ENCODE measurements around the gene NKX6-2. TPM values are rescaled to one million over a fixed set of nuclear protein-coding genes. Genes with fewer than 3 reads are reported as not detected.

The NKX6-2 gene
- total RNA-seq, 1 donor from 2014 or later, result 6.2 TPM

DNA sequence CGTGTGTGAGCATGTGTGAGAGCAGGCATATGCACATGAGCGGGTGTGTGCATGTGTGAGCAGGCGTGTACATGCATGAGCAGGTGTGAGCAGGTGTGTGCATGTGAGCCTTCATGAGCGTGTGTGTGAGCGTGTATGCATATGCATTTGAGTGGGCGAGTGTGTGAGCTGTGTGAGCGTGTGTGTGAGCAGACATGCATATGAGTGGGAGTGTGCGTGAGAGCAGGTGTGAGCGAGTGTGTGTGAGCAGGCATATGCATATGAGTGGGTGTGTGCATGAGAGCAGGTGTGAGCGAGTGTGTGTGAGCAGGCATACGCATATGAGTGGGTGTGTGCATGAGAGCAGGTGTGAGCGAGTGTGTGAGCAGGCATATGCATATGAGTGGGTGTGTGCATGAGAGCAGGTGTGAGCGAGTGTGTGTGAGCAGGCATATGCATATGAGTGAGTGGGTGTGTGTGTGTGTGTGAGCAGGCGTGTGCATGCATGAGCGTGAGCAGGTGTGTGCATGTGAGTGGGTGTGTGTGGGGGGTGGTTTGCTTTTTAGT is 30.7 kb downstream of the NKX6-2 start:
- Mint-ChIP-seq H3K27me3 (ENCODE audit: unreplicated experiment) (peaks cover 11% of the 10 kb centered on the region), H3K27ac (ENCODE audit: unreplicated experiment) (peak overlapping the region; percentile 35), H3K4me1 (ENCODE audit: low read depth, unreplicated experiment) (peaks cover 10% of the 10 kb centered on the region), H3K36me3 (ENCODE audit: unreplicated experiment) (peaks cover 8% of the 10 kb centered on the region), H3K9me3 (ENCODE audit: unreplicated experiment) (peaks cover 10% of the 10 kb centered on the region), H3K4me3 (ENCODE audit: unreplicated experiment) (no peak overlapping the region)
- TF ChIP-seq, protein P1, sequence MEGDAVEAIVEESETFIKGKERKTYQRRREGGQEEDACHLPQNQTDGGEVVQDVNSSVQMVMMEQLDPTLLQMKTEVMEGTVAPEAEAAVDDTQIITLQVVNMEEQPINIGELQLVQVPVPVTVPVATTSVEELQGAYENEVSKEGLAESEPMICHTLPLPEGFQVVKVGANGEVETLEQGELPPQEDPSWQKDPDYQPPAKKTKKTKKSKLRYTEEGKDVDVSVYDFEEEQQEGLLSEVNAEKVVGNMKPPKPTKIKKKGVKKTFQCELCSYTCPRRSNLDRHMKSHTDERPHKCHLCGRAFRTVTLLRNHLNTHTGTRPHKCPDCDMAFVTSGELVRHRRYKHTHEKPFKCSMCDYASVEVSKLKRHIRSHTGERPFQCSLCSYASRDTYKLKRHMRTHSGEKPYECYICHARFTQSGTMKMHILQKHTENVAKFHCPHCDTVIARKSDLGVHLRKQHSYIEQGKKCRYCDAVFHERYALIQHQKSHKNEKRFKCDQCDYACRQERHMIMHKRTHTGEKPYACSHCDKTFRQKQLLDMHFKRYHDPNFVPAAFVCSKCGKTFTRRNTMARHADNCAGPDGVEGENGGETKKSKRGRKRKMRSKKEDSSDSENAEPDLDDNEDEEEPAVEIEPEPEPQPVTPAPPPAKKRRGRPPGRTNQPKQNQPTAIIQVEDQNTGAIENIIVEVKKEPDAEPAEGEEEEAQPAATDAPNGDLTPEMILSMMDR (IDR thresholded peaks at IDR 0.05; ENCODE audit: partially characterized antibody, unreplicated experiment), result no peak
- DNase-seq, result no peak

DNA sequence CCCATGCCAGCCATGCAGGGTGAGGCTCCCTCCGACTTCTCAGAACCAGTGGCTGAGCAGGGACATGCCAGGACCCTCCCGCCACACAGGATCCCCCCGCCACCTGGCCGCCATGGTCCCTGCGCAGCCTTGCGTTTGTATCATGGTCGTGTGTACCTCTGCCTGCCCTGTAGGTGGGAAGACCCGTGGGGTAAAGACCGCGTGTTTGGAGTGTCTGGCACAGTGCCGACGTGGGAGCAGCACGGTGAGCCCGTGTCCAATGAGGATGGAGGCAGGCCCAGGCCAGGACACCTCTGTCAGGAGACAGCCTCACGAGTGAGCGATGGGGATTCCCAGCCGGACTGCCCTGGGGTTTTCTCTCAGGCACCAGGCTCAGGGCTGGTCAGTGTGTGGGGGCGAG is 31.9 kb downstream of the NKX6-2 start:
- peak overlapping the region; percentile 40 for H3K27ac Mint-ChIP-seq (ENCODE audit: unreplicated experiment)
- H3K4me3 Mint-ChIP-seq (ENCODE audit: unreplicated experiment), result no peak overlapping the region
- peaks cover 11% of the 10 kb centered on the region for H3K4me1 Mint-ChIP-seq (ENCODE audit: low read depth, unreplicated experiment)
- H3K36me3 Mint-ChIP-seq (ENCODE audit: unreplicated experiment), result peaks cover 8% of the 10 kb centered on the region
- TF ChIP-seq, protein P1 (IDR thresholded peaks at IDR 0.05; ENCODE audit: partially characterized antibody, unreplicated experiment), result no peak
- DNase-seq, result no peak
- peaks cover 14% of the 10 kb centered on the region for H3K9me3 Mint-ChIP-seq (ENCODE audit: unreplicated experiment)
- peaks cover 10% of the 10 kb centered on the region for H3K27me3 Mint-ChIP-seq (ENCODE audit: unreplicated experiment)

DNA sequence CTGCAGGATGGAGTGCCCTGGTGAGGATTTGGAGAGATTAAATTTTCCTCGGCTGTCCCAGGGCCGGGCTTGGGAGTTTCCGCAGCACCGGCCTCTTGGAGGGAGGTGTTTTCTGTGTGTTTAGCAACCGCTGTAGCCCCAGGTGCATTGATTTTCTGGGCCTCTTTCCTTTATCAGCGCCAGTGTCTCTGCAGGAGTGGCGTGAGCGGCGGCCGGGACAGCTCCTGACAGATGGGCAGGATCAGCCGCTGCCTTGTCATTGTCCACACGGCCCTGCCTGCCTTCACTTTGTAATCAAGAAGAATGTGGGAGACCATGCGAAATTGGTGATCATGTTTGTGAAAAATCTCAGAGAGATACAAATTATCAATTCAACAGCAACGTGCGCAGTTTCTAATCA is 32.4 kb downstream of the NKX6-2 start:
- H3K36me3 Mint-ChIP-seq (ENCODE audit: unreplicated experiment), result peaks cover 8% of the 10 kb centered on the region
- TF ChIP-seq, protein P1 (IDR thresholded peaks at IDR 0.05; ENCODE audit: partially characterized antibody, unreplicated experiment), result no peak
- peaks cover 14% of the 10 kb centered on the region for H3K9me3 Mint-ChIP-seq (ENCODE audit: unreplicated experiment)
- peaks cover 13% of the 10 kb centered on the region for H3K4me1 Mint-ChIP-seq (ENCODE audit: low read depth, unreplicated experiment)
- no peak overlapping the region for H3K4me3 Mint-ChIP-seq (ENCODE audit: unreplicated experiment)
- H3K27ac Mint-ChIP-seq (ENCODE audit: unreplicated experiment), result peak overlapping the region; percentile 40
- H3K27me3 Mint-ChIP-seq (ENCODE audit: unreplicated experiment), result peaks cover 12% of the 10 kb centered on the region
- DNase-seq, result peak; percentile 50

DNA sequence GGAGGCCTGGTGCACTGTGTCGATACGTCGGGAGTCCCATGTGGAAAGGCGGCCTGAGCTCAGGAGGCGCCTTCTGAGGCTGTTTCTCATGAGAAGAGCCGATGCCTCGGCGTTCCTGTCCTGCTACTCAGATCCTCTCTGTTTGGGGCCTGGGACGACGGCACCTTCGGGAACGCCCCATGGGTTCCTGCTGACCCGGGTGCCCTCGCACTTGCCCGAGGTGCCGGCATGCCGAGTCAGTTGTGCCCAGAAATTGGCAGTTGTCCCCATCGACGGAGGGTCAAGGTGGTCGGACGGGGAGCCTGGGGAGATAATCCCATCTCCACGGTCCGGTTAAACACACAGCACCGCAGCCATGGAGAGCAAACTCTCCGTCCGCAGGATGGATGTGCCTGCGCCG is 33.0 kb downstream of the NKX6-2 start:
- peaks cover 8% of the 10 kb centered on the region for H3K36me3 Mint-ChIP-seq (ENCODE audit: unreplicated experiment)
- no peak for DNase-seq
- no peak overlapping the region for H3K4me3 Mint-ChIP-seq (ENCODE audit: unreplicated experiment)
- H3K4me1 Mint-ChIP-seq (ENCODE audit: low read depth, unreplicated experiment), result peaks cover 18% of the 10 kb centered on the region
- H3K27ac Mint-ChIP-seq (ENCODE audit: unreplicated experiment), result no peak overlapping the region
- TF ChIP-seq, protein P1 (IDR thresholded peaks at IDR 0.05; ENCODE audit: partially characterized antibody, unreplicated experiment), result no peak
- H3K9me3 Mint-ChIP-seq (ENCODE audit: unreplicated experiment), result peaks cover 14% of the 10 kb centered on the region
- H3K27me3 Mint-ChIP-seq (ENCODE audit: unreplicated experiment), result peaks cover 14% of the 10 kb centered on the region

DNA sequence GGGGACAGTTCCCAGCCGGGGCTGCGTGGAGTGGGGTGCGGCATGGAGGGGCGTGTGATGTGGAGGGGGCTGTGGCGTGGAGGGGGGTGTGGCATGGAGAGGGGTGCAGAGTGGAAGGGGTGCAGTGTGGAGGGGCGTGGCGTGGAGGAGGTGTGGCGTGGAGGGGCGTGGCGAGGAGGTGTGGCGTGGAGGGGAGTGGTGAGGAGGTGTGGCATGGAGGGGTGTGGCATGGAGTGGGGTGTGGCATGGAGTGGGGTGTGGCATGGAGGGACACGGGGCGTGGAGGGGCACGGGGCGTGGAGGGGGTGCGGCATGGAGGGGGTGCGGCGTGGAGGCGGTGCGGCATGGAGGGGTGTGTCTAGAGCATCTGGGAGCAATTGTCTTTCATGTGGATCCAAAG is 33.6 kb downstream of the NKX6-2 start:
- Mint-ChIP-seq H3K27ac (ENCODE audit: unreplicated experiment) (no peak overlapping the region), H3K27me3 (ENCODE audit: unreplicated experiment) (peaks cover 14% of the 10 kb centered on the region), H3K9me3 (ENCODE audit: unreplicated experiment) (peaks cover 14% of the 10 kb centered on the region), H3K4me3 (ENCODE audit: unreplicated experiment) (no peak overlapping the region), H3K36me3 (ENCODE audit: unreplicated experiment) (peaks cover 8% of the 10 kb centered on the region), H3K4me1 (ENCODE audit: low read depth, unreplicated experiment) (peaks cover 18% of the 10 kb centered on the region)
- DNase-seq, result no peak
- TF ChIP-seq, protein P1 (IDR thresholded peaks at IDR 0.05; ENCODE audit: partially characterized antibody, unreplicated experiment), result no peak
